Pancreas (tissue), 10 donors: ENCODE results near the gene CHMP4B. TPM values are rescaled to one million over a fixed set of nuclear protein-coding genes. Genes with fewer than 3 reads are reported as not detected.

ENCODE experiments used
- ATAC-seq, 4 donors: fragments of 200-7000 bp; cut with Tn5 transposase; one replicate each; pipeline versions ENCODE4 v1.8.0 to v1.9.1; 2020; ENCODE audit warnings: mild to moderate bottlenecking in 4 of 4, moderate library complexity in 4 of 4
- DNase-seq, 6 donors: peaks; one replicate each; pipeline ENCODE4 v3.0.0-alpha.2; 2020
- FAIRE-seq: peaks from 2 replicates; lab custom pipeline; 2012; peaks lifted over from hg19 to GRCh38; lab: Jason Lieb, UNC
- H3K27ac ChIP-seq, 4 donors: fragments of 200-600 bp; sonication (generic); 1 replicate in 3 of 4; 2 replicates in 1 of 4; pipeline versions ENCODE4 v1.5.0 to v1.8.0; 2020
- H3K27me3 ChIP-seq, 4 donors: fragments of 200-600 bp; one replicate each; pipeline ENCODE4 v1.8.0; 2021
- H3K36me3 ChIP-seq, 3 donors: fragments of 200-600 bp; sonication (generic) in 1 of 3; one replicate each; pipeline versions ENCODE4 v1.5.0 to v1.8.0; 2020 to 2021
- H3K4me1 ChIP-seq, 3 donors: fragments of 200-600 bp; one replicate each; pipeline ENCODE4 v1.8.0; 2021
- H3K4me3 ChIP-seq, 4 donors: fragments of 200-600 bp; sonication (generic) in 2 of 4; one replicate each; pipeline versions ENCODE4 v1.5.0 to v1.8.0; 2020 to 2021
- H3K9me3 ChIP-seq, 4 donors: fragments of 200-600 bp; one replicate each; pipeline ENCODE4 v1.8.0; 2021
- WGBS, 2 donors: extraction: QIAGEN DNeasy Blood & Tissue Kit; methylation state at CpG; one replicate each; pipeline ENCODE4 v1.1.7; 2013; 5-methylcytosine and 5-hydroxymethylcytosine counted together
- intact Hi-C, 3 donors: fragments of 100-400 bp; cut with DNase I; formaldehyde crosslinking; loops; one replicate each; pipeline versions ENCODE4 v1.11.1 to v1.14.2; 2022
- polyA plus RNA-seq, 2 donors: library from polyadenylated mRNA; stranded (reverse); fragments of 200-250 nt; gene quantifications; one replicate each; pipeline ENCODE4 v1.2.3, GENCODE V29; 2013
- total RNA-seq, 6 donors: library from RNA; stranded (reverse); fragmentation: NEBNext Ultra II Directional in 4 of 6; extraction: Animal tissue kit (Norgen Biotek cat#: 25700) in 4 of 6; gene quantifications; one replicate each; pipeline versions ENCODE4 v1.2.1 to v1.2.4, GENCODE V29; 2021 to 2023
- TF ChIP-seq, protein P1 (sequence below), 4 donors: fragments of 200-600 bp; sonication (generic) in 3 of 4; IDR thresholded peaks; one replicate each; pipeline versions ENCODE4 v1.5.0 to v1.8.0; 2021; ENCODE audit warnings: antibody characterized with exemption in 4 of 4
- donor health status: healthy with polysubstance abuse.
- donor health status: DM: no; HTN: no; CAD: no; lungs with moderate emphysema.
- donor health status: DM: no; HTN: no; CAD: no.
- donor health status: control.
- donor health status: control.
- donor health status: Bipolar disorder and iron deficiency.
- donor health status: DM: yes; HTN: yes; CAD: no.
- donor health status: DM: no; HTN: no; CAD: no.
- donor health status: DM: no; HTN: no; CAD: no.
- donor health status: DM: yes; HTN: yes; CAD: no.

CHMP4B gene
- total and polyA plus RNA-seq, 8 donors: 28.4 to 66.3 (median 42.6) TPM

DNA sequence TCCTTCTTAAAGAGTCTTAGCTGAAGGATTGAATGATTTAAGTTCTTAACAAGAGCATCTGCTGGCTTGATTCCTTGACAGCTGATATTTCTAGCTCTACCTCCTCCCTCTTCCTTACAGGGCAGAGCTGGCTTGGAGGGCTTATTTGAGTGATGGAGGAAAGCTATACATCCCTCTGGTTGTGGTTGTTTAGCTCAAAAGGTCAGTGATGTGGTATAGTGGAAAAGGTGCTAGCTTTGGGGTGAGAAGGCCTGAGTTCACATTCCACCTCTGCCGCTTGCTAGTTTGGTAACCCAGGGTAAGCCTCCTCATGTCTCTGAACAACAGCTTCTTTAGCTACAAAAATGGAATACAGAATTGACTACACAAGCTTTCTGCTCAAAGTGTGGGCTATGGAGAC, 8.3 kb downstream of the CHMP4B start:
- Histone ChIP-seq H3K27me3 (no peaks in the 10 kb centered on the region), H3K36me3 (no peaks in the 10 kb centered on the region), H3K9me3 (no peaks in the 10 kb centered on the region), H3K4me3 (no peak overlapping the region), H3K4me1 (peaks cover 6 to 15% (median 11%) of the 10 kb centered on the region in 3 donors), H3K27ac (no peak overlapping the region)
- FAIRE-seq (no peak), DNase-seq (no peak), ATAC-seq (no peak)
- intact Hi-C loops: loop anchor here in 1 of 3 donors (10.0 kb wide), 1 partner anchor 55 kb away; no protein-coding TSS in a partner anchor
- WGBS, 2 donors: 100% methylated on average over 1 of the region's 1 CpG
- TF ChIP-seq, protein P1, sequence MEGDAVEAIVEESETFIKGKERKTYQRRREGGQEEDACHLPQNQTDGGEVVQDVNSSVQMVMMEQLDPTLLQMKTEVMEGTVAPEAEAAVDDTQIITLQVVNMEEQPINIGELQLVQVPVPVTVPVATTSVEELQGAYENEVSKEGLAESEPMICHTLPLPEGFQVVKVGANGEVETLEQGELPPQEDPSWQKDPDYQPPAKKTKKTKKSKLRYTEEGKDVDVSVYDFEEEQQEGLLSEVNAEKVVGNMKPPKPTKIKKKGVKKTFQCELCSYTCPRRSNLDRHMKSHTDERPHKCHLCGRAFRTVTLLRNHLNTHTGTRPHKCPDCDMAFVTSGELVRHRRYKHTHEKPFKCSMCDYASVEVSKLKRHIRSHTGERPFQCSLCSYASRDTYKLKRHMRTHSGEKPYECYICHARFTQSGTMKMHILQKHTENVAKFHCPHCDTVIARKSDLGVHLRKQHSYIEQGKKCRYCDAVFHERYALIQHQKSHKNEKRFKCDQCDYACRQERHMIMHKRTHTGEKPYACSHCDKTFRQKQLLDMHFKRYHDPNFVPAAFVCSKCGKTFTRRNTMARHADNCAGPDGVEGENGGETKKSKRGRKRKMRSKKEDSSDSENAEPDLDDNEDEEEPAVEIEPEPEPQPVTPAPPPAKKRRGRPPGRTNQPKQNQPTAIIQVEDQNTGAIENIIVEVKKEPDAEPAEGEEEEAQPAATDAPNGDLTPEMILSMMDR (IDR thresholded peaks at IDR 0.05): no peak

- no peak for FAIRE-seq
- peak in 3 of 4 donors; percentile 21 to 59 (median 45) for ATAC-seq
- H3K27ac ChIP-seq: no peak overlapping the region
These were observed 9.2 kb downstream of the CHMP4B start for GRCh38 chr20:33820362-33820761.

GRCh38 chr20:33821270-33821836, 10.2 kb downstream of the CHMP4B start:
- Histone ChIP-seq H3K9me3 (no peaks in the 10 kb centered on the region), H3K27me3 (no peaks in the 10 kb centered on the region), H3K36me3 (no peaks in the 10 kb centered on the region), H3K27ac (no peak overlapping the region), H3K4me3 (no peak overlapping the region), H3K4me1 (peaks cover 15 to 27% (median 21%) of the 10 kb centered on the region in 3 donors)
- ATAC-seq (peak in 3 of 4 donors; percentile 7 to 29 (median 17)), DNase-seq (no peak), FAIRE-seq (no peak)
- TF ChIP-seq, protein P1 (IDR thresholded peaks at IDR 0.05): no peak
- intact Hi-C loops: no loop called here
- 41 to 85% methylated on average over 4 of the region's 4 CpGs for WGBS, 2 donors

More at GRCh38 chr20:33820362-33820761, 9.2 kb downstream of the CHMP4B start:
- no peaks in the 10 kb centered on the region for H3K36me3 ChIP-seq
- no peak overlapping the region for H3K4me3 ChIP-seq
- H3K27me3 ChIP-seq: no peaks in the 10 kb centered on the region
- H3K9me3 ChIP-seq: no peaks in the 10 kb centered on the region
- H3K4me1 ChIP-seq: peaks cover 11 to 18% (median 12%) of the 10 kb centered on the region in 3 donors
- 66 to 80% methylated on average over 1 of the region's 1 CpG for WGBS, 2 donors
- intact Hi-C loops: no loop called here
- TF ChIP-seq, protein P1 (IDR thresholded peaks at IDR 0.05): no peak
- DNase-seq: no peak

- Histone ChIP-seq H3K9me3 (no peaks in the 10 kb centered on the region), H3K36me3 (no peaks in the 10 kb centered on the region), H3K27me3 (no peaks in the 10 kb centered on the region), H3K4me1 (peaks cover 16 to 36% (median 32%) of the 10 kb centered on the region in 3 donors), H3K27ac (no peak overlapping the region), H3K4me3 (no peak overlapping the region)
- TF ChIP-seq, protein P1 (IDR thresholded peaks at IDR 0.05): no peak
- DNase-seq: no peak
- FAIRE-seq: no peak
- no peak for ATAC-seq
- intact Hi-C loops: no loop called here
- 86 to 89% methylated on average over 5 of the region's 5 CpGs for WGBS, 2 donors
These were observed 11.3 kb downstream of the CHMP4B start for GRCh38 chr20:33822423-33822822.

DNA sequence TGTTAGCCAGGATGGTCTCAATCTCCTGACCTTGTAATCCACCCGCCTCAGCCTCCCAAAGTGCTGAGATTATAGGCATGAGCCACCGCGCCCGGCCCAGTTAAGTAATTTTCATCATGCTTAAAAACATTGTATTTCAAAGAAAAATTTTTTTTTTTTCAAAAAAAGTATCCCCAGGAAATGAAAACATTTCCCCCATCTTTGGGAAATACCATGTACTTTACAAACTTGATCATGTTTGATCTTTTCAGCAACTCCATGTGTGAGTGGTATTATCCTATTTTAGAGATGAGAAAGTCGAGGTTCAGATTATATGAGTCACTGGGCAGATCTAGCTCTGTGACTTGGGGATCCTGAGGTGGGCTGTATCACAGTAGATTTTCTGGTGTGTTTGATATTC, 11.8 kb downstream of the CHMP4B start:
- FAIRE-seq (no peak), ATAC-seq (no peak), DNase-seq (no peak)
- H3K9me3 ChIP-seq: no peaks in the 10 kb centered on the region
- H3K4me3 ChIP-seq: no peak overlapping the region
- intact Hi-C loops: no loop called here
- H3K27me3 ChIP-seq: no peaks in the 10 kb centered on the region
- 92 to 95% methylated on average over 5 of the region's 5 CpGs for WGBS, 2 donors
- H3K36me3 ChIP-seq: no peaks in the 10 kb centered on the region
- H3K27ac ChIP-seq: no peak overlapping the region
- H3K4me1 ChIP-seq: peaks cover 22 to 42% (median 37%) of the 10 kb centered on the region in 3 donors
- TF ChIP-seq, protein P1 (IDR thresholded peaks at IDR 0.05): no peak
